HEK293 (cell line): ENCODE data around the gene TMC6.

Experiments
- CTCF ChIA-PET: fragments of 350-600 bp; formaldehyde crosslinking; extraction: SDS; loops from one replicate; lab custom pipeline; 2021; ENCODE audit warnings: antibody characterized with exemption; lab: Yijun Ruan, JAX
- POLR2A ChIA-PET: fragments of 300-600 bp; formaldehyde crosslinking; extraction: SDS; loops from one replicate; lab custom pipeline; 2020; ENCODE audit warnings: antibody characterized with exemption, inconsistent platforms; lab: Yijun Ruan, JAX
- H3K27ac ChIP-seq: fragments of 200-500 bp; sonication (Bioruptor generic); 2 replicates; pipeline ENCODE4 v1.5.1; 2014; ENCODE audit warnings: low read depth, low read length, control low read depth, inconsistent platforms; ENCODE audit errors: extremely low read depth
- H3K36me3 ChIP-seq, 2 experiments: fragments of 200-500 bp in 1 of 2; sonication (Bioruptor generic) in 1 of 2; 1 replicate in 1 of 2; 2 replicates in 1 of 2; pipeline ENCODE4 v1.5.1; 2014 to 2017; ENCODE audit warnings: inconsistent platforms in 2 of 2, low read length in 2 of 2; ENCODE audit not compliant: control insufficient read depth in 2 of 2, insufficient read depth in 1 of 2
- H3K4me1 ChIP-seq: fragments of 200-500 bp; sonication (Bioruptor generic); 2 replicates; pipeline ENCODE4 v1.5.1; 2014; ENCODE audit warnings: mild to moderate bottlenecking, low read length, inconsistent platforms; ENCODE audit not compliant: control insufficient read depth, insufficient read depth
- H3K4me3 ChIP-seq: 2 replicates; pipeline ENCODE4 v1.5.1; 2011; ENCODE audit warnings: low read depth, mild to moderate bottlenecking, control low read depth, low read length, moderate library complexity
- H3K9me3 ChIP-seq: fragments of 200-500 bp; sonication (Bioruptor generic); 2 replicates; pipeline ENCODE4 v1.5.1; 2014; ENCODE audit warnings: low read depth, low read length, inconsistent platforms; ENCODE audit not compliant: control insufficient read depth, insufficient read depth
- HOXC10 ChIP-seq: sonication (generic); formaldehyde crosslinking; IDR thresholded peaks from 2 replicates; pipeline ENCODE4 v1.8.1; 2023; ENCODE audit warnings: mild to moderate bottlenecking, missing genetic modification reagents
- SCRT1 ChIP-seq: fragments of 450-650 bp; formaldehyde crosslinking; IDR thresholded peaks from 2 replicates; pipeline ENCODE4 v1.5.1; 2016; ENCODE audit warnings: missing biosample characterization, missing genetic modification characterization, borderline replicate concordance
- YY2 ChIP-seq: fragments of 450-650 bp; formaldehyde crosslinking; IDR thresholded peaks from 2 replicates; pipeline ENCODE4 v1.5.1; 2016; ENCODE audit warnings: missing biosample characterization, missing genetic modification characterization

Gene TMC6

DNA sequence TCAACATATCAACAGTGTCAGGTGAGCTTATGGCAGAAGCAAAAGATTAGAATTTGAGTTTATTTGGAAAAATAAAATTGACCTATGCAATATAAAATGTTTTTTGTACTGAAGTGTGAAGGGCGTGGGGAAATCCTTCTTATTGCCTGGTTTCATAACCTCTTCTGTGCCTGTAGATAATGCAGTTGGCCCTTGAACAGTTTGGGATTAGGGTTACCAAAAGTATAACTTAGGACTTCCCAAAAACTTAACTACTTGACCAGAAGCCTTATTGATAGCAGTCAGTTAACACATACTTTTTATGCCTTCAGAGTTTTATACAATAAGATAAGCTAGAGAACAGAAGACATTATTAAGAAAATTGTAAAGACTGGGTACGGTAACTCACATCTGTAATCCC, 66.0 kb downstream of the TMC6 start:
- Histone ChIP-seq H3K27ac (no peak overlapping the region), H3K36me3 (peaks cover 1 to 15% of the 10 kb centered on the region in 2 experiments)
- no peak for TF ChIP-seq YY2
- TF ChIP-seq SCRT1 (tag by site-specific recombination), result no peak
- TF ChIP-seq HOXC10, result no peak
- TF ChIP-seq, all 188 proteins: peak for 0
- CTCF ChIA-PET, result interaction anchor here (0.7 to 2.8 kb wide), 3 partner anchors 22 to 105 kb away, joined by 3 to 18 read pairs (median 3); no protein-coding TSS in a partner anchor
- POLR2A ChIA-PET, result interaction anchor here (0.9 kb wide), 1 partner anchor 104 kb away, joined by 3 read pairs; the partner anchor contains the start of gene TNRC6C
- Histone ChIP-seq H3K9me3 (no peaks in the 10 kb centered on the region), H3K4me3 (no peak overlapping the region), H3K4me1 (no peaks in the 10 kb centered on the region; the same call in none of the 2 replicates)
